Stimulated activated CD4-positive, alpha-beta T cell treated with anti-CD3 and anti-CD28 coated beads, Interleukin-15, amount 100 ng/mL, for 24 hours (primary cell): Measurements from ENCODE around the gene CNN1.
A peak's percentile ranks its signal among the peaks of the same experiment; 100 is the strongest.
"Not testable (repeated sequence)": the region's sequence is repeated elsewhere in the genome, so short reads cannot be mapped to it uniquely, and the experiment has no call there.

Experiments
- DNase-seq: peaks from one replicate; pipeline ENCODE4 v3.0.0-alpha.2; 2020

CNN1 gene

GRCh38 chr19:11535792-11536595 is 2.7 kb upstream of the CNN1 start:
- DNase-seq: peak; percentile 91

GRCh38 chr19:11539495-11540365 is 1.1 kb downstream of the CNN1 start:
- DNase-seq: no peak

- DNase-seq: no peak
Measured at GRCh38 chr19:11540645-11541044, 2.0 kb downstream of the CNN1 start.

GRCh38 chr19:11541238-11541637 is 2.6 kb downstream of the CNN1 start:
- no peak for DNase-seq

GRCh38 chr19:11547929-11548700 is 9.5 kb downstream of the CNN1 start:
- no peak for DNase-seq

- no peak for DNase-seq
Measured at GRCh38 chr19:11549386-11549953, 10.8 kb downstream of the CNN1 start.

GRCh38 chr19:11550265-11550664 is 11.6 kb downstream of the CNN1 start:
- no peak for DNase-seq

GRCh38 chr19:11551603-11552235 is 13.1 kb downstream of the CNN1 start:
- no peak for DNase-seq

- DNase-seq: no peak
Measured at GRCh38 chr19:11552666-11553372, 14.2 kb downstream of the CNN1 start.

- DNase-seq: no peak
Measured at GRCh38 chr19:11554160-11554559, 15.5 kb downstream of the CNN1 start.

GRCh38 chr19:11555246-11555645 is 16.6 kb downstream of the CNN1 start:
- no peak for DNase-seq

GRCh38 chr19:11556634-11557420 is 18.2 kb downstream of the CNN1 start:
- DNase-seq: no peak

- DNase-seq: peak; percentile 99
Measured at GRCh38 chr19:11558881-11559828, 20.5 kb downstream of the CNN1 start, which contains the start of gene ELOF1. Gene ELOF1, minus strand, starts transcription at chr19:11559230. Its CDS starts 4,883 bp downstream, at chr19:11554347.

GRCh38 chr19:11560404-11561051 is 21.9 kb downstream of the CNN1 start:
- peak; percentile 70 for DNase-seq

GRCh38 chr19:11563532-11563931 is 24.9 kb downstream of the CNN1 start:
- DNase-seq: no peak

- not testable (repeated sequence) for DNase-seq
Measured at GRCh38 chr19:11564082-11564807, 25.6 kb downstream of the CNN1 start.

GRCh38 chr19:11565649-11565980 is 27.0 kb downstream of the CNN1 start:
- DNase-seq: not testable (repeated sequence)

GRCh38 chr19:11566164-11566563 is 27.5 kb downstream of the CNN1 start:
- DNase-seq: no peak
